HG03571 (cell line): ENCODE results near the gene TYK2.

Source experiments
- ATAC-seq: cut with Tn5 transposase; IDR thresholded peaks from one replicate; pipeline ENCODE4 v1.9.1; 2021; ENCODE audit not compliant: unreplicated experiment

Gene TYK2

GRCh38 chr19:10335352-10335985, 44.9 kb downstream of the TYK2 start:
- no peak for ATAC-seq

DNA sequence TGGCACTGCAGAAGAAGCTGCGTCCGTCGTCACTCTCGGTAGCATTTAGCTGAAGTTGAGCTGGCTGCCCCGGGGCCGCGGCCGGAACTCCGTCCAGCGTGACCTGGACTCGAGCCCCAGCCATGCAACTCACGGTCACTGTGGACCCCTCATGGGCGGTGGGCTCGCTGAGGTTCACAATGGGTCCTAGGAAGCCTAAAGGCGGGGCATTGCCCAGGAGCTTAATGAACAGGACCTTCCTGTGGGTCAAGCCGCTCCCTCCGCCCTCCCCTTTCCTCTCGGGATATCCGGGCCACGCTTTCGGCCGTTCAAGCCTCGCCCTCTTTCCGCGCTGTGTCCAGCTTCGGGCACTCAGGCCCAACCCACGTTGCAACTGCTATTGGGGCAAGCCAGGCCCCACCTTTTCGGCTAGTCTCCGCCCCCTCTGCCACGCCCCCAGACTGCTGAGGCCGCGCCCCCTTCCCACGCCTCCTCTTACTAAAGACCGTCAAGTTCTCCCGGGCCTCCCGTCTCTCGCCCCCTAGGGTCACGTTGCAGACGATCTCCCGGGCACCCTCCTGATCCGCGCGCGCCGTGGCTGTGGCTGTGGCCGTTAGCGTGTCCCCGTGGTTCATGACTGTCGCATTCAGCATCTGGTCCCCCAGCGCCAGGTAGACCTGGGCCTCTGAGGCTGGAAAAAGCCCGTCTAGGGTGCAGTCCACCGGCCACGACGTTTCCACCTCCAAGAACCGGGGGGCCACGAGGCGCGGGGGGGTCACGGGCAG, 45.6 kb downstream of the TYK2 start:
- no peak for ATAC-seq

DNA sequence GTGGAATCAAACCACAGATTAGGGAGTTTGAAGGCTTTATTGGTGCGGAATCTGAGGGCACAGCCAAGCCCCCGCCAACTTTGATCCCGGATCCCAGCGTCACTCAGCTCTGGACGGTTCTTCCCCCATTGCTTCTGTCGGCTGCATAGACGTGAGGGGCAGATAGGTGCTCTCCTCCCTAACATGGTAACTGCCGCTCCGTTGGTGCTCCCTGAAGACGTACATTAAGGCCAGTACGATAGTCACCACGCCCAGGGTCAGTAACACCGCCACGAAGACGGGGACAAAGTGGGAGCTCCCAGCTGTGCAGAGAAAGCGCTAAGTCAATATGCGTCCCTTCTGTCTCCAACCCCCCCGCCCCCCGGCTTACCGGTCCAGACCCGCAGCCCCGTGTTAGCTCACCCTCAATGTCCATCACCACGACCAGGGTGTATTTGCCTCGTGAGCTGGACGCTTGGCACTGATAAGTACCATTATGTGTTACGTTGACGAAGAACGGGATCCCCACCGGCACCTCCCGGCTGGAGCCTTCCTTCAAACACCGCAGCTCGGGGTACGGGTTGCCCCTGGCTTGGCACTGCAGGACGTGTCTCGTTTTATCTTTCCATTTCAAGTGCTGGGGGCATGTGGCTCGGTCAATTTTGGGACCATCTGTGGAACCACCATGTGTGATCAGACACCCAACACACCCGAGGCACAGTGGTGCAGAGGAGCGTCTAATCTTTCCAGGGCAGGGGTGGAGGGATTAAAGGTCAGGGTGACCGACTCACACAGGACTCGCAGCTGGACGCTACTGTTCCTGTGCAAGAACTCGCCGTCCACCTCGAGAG, 46.4 kb downstream of the TYK2 start:
- ATAC-seq: no peak

- peak; percentile 68 for ATAC-seq
Observed at GRCh38 chr19:10332965-10333757, 47.2 kb downstream of the TYK2 start, which contains the start of gene RAVER1. TSS of gene RAVER1 (minus strand) at chr19:10333529. CDS start at chr19:10333507, 22 bp downstream.

DNA sequence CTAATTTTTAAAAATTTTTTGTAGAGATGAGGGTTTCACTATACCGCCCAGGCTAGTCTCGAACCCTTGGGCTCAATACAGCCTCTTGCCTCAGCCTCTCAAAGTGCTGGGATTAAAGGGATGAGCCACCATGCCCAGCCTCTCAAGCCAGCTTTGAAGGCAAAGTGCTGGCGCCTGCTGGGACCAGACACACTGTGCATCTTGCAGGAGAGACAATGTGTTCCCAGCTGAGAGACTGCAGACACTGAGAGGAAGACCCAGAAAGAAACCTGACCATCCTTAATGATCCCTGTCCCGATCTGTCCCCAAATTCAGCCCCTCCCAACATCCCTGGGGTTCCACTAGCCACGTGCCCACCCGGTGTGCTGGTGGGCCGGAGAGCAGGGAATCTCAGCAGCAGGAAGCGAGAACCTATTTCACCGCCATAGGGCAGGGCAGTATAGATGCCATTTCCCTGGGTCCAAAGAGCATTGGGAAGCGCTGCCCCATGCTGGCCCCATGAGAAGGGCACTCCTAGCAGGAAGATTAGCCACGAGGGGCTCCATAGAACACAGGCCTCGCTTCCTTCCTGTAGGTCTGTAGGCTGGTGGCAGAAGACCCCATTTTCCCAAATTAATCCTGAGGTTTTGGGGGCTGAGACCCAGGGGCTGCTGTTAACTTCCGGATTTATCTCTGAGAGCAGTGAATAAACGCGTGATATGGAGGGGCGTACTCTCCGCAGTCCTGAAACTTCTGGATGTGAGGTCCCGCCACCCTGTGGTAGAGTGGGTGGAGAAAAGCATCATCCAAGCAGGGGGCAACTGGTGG, 48.0 kb downstream of the TYK2 start:
- ATAC-seq: no peak

DNA sequence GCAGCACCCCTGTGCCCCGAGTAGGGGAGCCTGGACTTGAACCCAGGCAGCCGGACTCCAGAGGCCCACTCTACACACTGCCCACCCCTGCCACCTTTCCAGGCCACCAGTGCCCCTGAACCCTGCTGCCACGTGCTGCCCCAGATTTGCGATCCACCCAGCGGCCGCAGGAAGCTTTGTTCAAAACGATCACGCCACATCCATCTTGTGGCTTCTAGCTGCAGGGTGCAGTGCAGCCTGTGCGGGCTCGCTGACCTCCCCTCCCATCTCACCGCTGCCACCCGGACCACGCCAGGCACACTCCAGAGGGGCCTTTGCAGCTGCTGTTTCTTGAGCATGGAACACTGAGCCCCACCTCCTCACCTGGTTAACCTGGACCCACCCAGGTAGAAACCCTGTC, 50.8 kb downstream of the TYK2 start:
- no peak for ATAC-seq

GRCh38 chr19:10328558-10329429, 51.6 kb downstream of the TYK2 start:
- ATAC-seq: no peak

DNA sequence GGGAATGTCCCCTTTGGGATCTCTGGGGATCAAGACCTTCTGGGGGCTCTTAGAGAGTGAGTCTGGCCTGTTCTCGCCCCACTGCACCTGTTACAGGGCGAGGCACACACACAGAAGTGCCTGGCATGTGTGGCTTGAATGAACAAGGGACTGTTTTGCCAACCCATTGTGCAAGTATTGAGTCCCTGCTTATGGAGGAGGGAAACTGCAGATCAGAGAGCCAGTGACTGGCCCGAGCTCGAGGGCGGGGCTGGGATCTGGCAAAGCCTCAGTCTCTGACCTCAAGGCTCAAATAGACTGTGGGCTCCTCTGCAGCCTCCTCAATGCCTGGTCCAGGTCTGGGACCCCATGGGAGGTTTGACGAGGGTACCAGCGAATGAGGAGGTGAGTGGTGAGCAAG, 52.6 kb downstream of the TYK2 start:
- ATAC-seq: no peak

DNA sequence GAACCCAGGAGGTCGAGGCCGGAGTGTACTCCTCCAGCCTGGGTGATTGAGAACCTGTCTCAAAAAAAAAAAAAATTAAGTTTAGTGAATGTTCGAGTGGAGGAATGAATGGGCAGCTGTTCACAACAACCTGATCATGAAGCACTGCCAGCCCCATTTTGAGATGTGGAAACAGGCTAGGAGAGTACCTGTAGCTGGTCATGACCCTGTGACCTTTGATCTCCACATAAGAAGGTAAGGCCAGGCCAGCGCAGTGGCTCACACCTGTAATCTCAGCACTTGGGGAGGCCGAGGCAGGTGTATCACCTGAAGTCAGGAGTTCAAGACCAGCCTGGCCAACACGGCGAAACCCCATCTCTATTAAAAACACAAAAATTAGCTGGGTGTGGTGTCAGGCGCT, 54.6 kb downstream of the TYK2 start:
- no peak for ATAC-seq

DNA sequence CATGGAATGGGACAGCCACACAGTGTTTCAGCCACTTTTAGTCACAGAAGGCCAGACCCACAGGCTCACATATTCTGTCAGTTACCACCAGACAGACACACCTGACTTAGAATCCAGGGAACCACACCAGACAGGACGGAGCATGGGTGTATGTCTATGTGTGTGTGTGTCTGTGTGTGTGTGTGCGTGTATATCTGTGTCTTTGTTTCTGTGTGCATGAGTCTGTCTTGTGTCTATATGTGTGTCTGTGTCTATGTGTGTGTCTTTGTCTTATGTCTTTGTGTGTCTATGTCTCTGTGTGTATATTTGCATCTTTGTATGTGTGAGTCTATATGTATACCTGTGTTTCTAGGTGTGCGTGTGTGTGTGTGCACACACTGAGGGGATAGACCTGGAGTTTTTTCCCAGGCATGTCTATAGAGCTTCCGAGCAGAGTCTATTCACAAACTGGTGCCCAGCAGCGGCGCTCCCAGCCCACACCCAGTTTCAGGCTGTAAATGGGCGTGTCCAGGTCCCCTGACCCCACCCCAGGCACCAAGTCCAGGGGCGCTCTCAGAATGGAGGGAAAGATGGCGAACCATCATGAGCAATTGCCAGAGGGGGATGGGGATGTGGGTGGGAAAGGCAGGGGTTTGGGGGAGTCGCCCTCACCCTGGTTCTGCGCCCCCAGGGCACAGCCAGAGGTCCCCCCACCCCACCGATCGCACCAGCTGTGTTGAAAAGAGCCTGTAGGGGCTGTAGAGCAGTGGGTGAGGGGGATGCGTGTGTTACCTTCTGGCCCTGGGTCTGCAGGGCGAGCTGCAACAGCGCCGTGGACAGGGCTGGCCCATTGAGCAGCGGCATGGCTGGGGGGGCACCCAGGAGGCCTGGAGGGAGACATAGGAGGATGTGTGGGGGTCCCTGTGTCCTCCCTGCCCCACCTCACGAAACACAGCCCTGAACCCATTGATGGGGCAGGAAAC, 58.2 kb downstream of the TYK2 start:
- ATAC-seq: no peak

DNA sequence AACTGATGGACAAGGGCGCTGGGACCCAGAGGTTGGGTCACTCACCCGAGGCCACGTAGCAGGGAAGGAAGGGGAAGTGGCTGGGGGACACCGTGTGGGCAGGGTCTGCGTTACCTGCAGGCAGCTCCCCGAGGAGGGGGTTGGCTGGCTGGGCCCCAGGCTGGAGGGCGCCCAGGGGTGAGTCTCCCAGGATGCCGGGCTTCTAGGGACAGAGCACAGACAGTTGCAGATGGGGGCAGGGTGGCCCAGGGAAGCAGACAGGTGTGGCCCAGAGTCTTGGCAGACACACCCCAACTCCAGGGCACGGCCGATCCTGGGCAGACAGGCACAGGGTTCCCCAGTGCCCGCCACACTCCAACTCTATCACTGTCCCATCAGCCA, 59.0 kb downstream of the TYK2 start:
- ATAC-seq: no peak

DNA sequence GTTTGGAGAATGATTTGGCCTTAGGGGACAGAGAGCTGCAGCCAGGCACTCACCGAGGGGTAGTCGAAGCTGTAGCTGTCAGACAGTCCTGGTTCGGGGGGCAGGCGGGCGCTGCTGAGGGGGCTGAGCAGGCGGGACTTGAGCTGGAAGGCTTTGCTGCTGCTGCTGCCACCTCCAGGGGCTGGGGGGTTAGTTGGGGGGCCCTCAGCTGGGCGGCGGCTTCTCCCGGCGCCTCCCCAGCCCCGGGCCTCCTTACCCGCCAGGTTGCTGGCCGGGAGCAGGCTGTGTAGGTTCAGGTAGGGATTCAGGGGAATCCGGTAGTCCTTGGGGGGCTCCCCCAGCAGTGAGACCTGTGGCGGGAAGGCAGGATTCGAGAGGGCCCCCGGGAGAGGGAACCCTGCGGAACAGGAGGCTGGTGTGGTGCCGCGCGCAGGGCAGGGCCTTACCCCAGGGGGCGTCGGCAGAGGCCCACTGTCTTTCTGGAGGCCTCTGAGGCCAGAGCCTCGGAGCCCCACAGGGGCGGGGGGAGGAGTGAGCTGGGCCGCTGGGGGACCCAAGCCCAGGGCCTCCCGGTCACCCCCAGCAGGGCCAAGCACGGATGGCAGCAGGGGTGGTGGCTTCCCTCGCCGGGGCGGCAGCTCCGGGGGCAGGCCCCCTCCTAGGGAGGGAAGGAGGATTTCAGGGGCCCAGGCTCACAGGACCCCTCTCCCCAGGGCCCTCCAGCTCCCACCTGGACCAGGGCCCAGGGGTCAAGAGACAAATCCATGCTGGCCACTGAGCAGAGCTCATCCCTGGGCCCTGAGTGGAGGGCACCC, 59.6 kb downstream of the TYK2 start:
- ATAC-seq: no peak

DNA sequence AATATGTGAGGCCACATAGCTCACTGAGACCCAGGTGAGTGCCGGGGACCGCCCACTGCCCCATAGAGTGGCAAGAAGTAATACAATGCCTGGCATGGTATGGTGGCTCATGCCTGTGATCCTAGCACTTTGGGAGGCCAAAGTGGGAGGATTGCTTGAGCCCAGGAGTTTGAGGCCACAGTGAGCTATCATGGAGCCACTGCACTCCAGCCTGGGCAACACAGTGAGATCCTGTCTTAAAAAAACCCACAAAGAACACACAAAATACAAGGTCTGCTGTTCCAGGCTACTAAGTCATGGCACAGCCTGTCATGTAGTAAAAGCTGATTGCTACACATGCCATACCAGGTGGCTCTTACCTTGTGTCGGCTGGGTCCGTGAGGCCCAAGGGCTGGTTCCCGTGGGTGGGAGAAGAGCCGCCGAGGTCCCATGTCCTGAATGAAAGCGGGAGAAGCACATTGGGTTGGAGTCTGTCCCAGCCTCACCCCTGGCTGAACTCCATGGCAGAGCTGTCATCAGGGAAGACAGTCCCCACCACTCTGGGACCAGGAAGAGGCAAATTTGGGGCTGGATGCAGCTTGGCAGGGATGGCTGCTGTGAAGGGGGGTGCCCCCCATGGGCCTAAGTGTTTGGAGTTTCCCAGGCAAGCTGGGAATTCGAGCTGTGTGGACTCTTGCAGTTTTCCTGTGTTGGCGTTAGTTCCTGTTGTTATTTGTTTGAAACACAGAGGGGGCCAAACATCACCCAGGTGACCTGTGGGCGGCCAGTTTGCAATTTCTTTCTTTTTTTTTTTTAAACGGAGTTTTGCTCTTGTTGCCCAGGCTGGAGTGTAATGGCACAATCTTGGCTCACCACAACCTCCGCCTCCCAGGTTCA, 61.3 kb downstream of the TYK2 start:
- ATAC-seq: no peak

DNA sequence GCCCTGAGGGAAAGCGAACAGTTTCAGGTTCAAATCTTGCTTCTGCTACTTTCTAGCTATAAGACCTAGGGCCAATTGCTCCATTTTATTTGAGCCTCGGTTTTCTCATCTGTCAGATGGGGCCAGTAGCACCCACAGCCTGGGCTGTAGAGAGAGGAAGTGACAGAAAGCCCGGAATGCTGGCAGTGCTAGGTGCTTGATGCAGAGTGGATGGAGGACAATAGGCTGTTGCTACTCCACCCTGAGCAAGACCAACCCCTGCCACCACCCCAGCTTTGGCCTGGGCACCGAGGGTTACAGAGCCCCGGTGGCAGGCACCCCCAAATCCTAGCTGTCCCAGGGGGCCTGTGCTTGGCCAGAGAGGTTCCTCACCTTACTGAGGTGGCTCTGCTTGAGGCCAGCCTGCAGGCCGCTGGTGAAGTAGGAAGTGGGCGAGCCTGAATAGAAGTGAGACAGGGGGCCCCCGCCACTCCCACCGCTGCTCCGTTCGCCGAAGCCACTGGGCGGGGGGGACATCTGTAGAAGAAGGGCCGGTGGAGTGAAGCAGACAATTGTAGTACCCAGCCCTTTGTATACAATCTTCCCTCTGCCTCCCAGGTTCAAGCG, 62.4 kb downstream of the TYK2 start:
- no peak for ATAC-seq

GRCh38 chr19:10317045-10317856, 63.1 kb downstream of the TYK2 start:
- no peak for ATAC-seq
